Measurements from ENCODE around the gene SFTPA2.
"Not testable (repeated sequence)": the region's sequence is repeated elsewhere in the genome, so short reads cannot be mapped to it uniquely, and the experiment has no call there.

GRCh38 chr10:79516532-79517205 lies 43.5 kb downstream of the SFTPA2 start:
- TF ChIP-seq, protein P1, sequence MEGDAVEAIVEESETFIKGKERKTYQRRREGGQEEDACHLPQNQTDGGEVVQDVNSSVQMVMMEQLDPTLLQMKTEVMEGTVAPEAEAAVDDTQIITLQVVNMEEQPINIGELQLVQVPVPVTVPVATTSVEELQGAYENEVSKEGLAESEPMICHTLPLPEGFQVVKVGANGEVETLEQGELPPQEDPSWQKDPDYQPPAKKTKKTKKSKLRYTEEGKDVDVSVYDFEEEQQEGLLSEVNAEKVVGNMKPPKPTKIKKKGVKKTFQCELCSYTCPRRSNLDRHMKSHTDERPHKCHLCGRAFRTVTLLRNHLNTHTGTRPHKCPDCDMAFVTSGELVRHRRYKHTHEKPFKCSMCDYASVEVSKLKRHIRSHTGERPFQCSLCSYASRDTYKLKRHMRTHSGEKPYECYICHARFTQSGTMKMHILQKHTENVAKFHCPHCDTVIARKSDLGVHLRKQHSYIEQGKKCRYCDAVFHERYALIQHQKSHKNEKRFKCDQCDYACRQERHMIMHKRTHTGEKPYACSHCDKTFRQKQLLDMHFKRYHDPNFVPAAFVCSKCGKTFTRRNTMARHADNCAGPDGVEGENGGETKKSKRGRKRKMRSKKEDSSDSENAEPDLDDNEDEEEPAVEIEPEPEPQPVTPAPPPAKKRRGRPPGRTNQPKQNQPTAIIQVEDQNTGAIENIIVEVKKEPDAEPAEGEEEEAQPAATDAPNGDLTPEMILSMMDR (conservative IDR thresholded peaks at IDR 0.05; ENCODE audit: low read depth, low read length) = not testable (repeated sequence)
- not testable (repeated sequence) for TF ChIP-seq EZH2 (IDR thresholded peaks at IDR 0.05; ENCODE audit: low read length, unreplicated experiment)
